ENCODE results near the gene SLC6A13. TPM values are rescaled to one million over a fixed set of nuclear protein-coding genes. Genes with fewer than 3 reads are reported as not detected.

The SLC6A13 gene
- total and polyA plus RNA-seq, 2 of the 13 experiments (the other 11 are each of a cell fraction or from before 2014, with no cell fraction given), result 0.05 to 0.15 TPM

DNA sequence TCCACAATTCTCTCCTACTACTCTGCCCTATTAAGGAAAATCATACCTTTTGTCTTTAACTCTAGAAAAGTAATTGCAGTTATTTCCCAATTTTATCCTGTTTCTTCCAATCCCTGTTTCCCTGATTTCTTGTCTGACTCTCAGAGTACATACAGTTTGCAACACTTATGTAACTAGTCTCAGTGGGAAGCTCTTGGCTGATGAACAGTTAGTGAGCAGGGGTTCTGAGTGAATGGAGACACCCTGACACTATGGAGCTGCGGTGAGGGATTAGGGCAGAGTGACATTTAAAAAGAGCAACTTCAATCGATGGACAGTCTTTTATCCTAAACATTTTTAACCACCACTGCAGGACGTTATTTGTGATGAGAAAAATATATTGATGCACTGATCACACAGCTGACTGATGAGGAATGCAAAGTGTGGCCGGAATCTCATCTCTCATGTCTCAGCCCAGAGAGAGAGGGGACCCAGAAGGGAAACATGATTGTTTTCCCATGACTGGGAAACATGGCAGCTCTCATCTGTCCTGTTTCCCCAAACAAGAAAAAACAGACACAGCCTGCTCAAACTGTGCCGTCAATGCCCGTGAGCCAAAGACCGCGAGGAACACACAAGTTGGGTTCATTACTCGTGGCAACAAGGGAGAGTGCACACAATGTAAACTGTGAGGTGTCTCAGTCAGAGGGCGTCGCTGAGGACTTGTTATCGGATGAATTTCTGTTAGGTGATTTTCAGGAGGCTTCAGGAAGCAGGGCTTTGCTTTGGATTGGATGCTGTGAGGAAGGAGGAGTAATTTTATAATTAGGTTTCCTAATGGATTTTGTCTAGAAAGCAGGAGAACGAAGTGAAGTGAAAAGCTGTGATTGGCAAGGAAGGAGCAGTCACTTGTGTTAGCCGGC lies 5.2 kb upstream of the SLC6A13 start:
- in situ Hi-C loops (cut with HindIII; ENCODE audit: extremely low pct_ligation_motif_present, low pct_unique_long_range_greater_than_20kb), result no loop called here
- FAIRE-seq (no peak), ATAC-seq (peak; percentile 39), DNase-seq (ENCODE audit: low spot score) (no peak)
- Histone ChIP-seq H4K20me1 (ENCODE audit: insufficient read depth, low read length) (no peaks in the 10 kb centered on the region), H3K4me3 (replicated peaks in 1 of 3; ENCODE audit: insufficient read depth in 1 of 3, low read depth in 2 of 3, low read length in 3 of 3) (no peak overlapping the region), H3K36me3 (replicated peaks in 1 of 2; ENCODE audit: control insufficient read depth in 1 of 2, insufficient read depth in 2 of 2, low read length in 2 of 2) (no peaks in the 10 kb centered on the region), H3K27ac (ENCODE audit: extremely low read length, insufficient read depth, low read length) (no peak overlapping the region), H3K9me3 (ENCODE audit: low read length) (no peaks in the 10 kb centered on the region), H3K9ac (ENCODE audit: insufficient read depth, low read depth, low read length) (no peak overlapping the region), H3K4me1 (ENCODE audit: insufficient read depth, low read length) (peaks cover 9% of the 10 kb centered on the region), H3K27me3 (ENCODE audit: control insufficient read depth in 1 of 2, insufficient read depth in 2 of 2, low read length in 2 of 2) (no peaks in the 10 kb centered on the region), H2AFZ (ENCODE audit: low read length) (no peak overlapping the region), H3K4me2 (ENCODE audit: low read depth, low read length) (no peak overlapping the region), H3K79me2 (ENCODE audit: insufficient read depth, low read length) (no peaks in the 10 kb centered on the region)
- TF ChIP-seq, protein P1, sequence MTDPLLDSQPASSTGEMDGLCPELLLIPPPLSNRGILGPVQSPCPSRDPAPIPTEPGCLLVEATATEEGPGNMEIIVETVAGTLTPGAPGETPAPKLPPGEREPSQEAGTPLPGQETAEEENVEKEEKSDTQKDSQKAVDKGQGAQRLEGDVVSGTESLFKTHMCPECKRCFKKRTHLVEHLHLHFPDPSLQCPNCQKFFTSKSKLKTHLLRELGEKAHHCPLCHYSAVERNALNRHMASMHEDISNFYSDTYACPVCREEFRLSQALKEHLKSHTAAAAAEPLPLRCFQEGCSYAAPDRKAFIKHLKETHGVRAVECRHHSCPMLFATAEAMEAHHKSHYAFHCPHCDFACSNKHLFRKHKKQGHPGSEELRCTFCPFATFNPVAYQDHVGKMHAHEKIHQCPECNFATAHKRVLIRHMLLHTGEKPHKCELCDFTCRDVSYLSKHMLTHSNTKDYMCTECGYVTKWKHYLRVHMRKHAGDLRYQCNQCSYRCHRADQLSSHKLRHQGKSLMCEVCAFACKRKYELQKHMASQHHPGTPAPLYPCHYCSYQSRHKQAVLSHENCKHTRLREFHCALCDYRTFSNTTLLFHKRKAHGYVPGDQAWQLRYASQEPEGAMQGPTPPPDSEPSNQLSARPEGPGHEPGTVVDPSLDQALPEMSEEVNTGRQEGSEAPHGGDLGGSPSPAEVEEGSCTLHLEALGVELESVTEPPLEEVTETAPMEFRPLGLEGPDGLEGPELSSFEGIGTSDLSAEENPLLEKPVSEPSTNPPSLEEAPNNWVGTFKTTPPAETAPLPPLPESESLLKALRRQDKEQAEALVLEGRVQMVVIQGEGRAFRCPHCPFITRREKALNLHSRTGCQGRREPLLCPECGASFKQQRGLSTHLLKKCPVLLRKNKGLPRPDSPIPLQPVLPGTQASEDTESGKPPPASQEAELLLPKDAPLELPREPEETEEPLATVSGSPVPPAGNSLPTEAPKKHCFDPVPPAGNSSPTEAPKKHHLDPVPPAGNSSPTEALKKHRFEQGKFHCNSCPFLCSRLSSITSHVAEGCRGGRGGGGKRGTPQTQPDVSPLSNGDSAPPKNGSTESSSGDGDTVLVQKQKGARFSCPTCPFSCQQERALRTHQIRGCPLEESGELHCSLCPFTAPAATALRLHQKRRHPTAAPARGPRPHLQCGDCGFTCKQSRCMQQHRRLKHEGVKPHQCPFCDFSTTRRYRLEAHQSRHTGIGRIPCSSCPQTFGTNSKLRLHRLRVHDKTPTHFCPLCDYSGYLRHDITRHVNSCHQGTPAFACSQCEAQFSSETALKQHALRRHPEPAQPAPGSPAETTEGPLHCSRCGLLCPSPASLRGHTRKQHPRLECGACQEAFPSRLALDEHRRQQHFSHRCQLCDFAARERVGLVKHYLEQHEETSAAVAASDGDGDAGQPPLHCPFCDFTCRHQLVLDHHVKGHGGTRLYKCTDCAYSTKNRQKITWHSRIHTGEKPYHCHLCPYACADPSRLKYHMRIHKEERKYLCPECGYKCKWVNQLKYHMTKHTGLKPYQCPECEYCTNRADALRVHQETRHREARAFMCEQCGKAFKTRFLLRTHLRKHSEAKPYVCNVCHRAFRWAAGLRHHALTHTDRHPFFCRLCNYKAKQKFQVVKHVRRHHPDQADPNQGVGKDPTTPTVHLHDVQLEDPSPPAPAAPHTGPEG (CRISPR knock-in tag; IDR thresholded peaks at IDR 0.05), result no peak
- TF ChIP-seq GATAD2A (CRISPR knock-in tag; IDR thresholded peaks at IDR 0.05) (no peak), ZNF136 (CRISPR knock-in tag; IDR thresholded peaks at IDR 0.05; ENCODE audit: low read depth) (no peak), ZNF792 (CRISPR knock-in tag; IDR thresholded peaks at IDR 0.05) (no peak), IRX3 (CRISPR knock-in tag; IDR thresholded peaks at IDR 0.05; ENCODE audit: borderline replicate concordance, low read depth) (no peak), ZNF761 (CRISPR knock-in tag; conservative IDR thresholded peaks at IDR 0.05) (no peak), XBP1 (CRISPR knock-in tag; IDR thresholded peaks at IDR 0.05) (no peak), MIXL1 (CRISPR knock-in tag; IDR thresholded peaks at IDR 0.05) (no peak), RBAK (CRISPR knock-in tag; IDR thresholded peaks at IDR 0.05) (no peak), ZNF652 (CRISPR knock-in tag; IDR thresholded peaks at IDR 0.05; ENCODE audit: borderline replicate concordance, low read depth) (no peak), THAP11 (CRISPR knock-in tag; IDR thresholded peaks at IDR 0.05) (no peak), SATB2 (CRISPR knock-in tag; IDR thresholded peaks at IDR 0.05) (no peak), RBM22 (optimal IDR thresholded peaks at IDR 0.05; ENCODE audit: low read length) (no peak)
- WGBS (ENCODE audit: low lambda C conversion rate), result 34% methylated on average over 14 of the region's 14 CpGs
- intact Hi-C loops (cut with micrococcal nuclease; ENCODE audit: unreplicated experiment), result no loop called here
- CTCF ChIA-PET (ENCODE audit: low intra/inter-chr PET ratio, low total read pairs), result no interaction called here
- no TSS peak for BruUV-seq (replicated peaks)
- POLR2A ChIA-PET, result no interaction called here
